Measurements from ENCODE around the gene MAN2B2.
"Not testable (repeated sequence)": the region's sequence is repeated elsewhere in the genome, so short reads cannot be mapped to it uniquely, and the experiment has no call there.

The MAN2B2 gene

DNA sequence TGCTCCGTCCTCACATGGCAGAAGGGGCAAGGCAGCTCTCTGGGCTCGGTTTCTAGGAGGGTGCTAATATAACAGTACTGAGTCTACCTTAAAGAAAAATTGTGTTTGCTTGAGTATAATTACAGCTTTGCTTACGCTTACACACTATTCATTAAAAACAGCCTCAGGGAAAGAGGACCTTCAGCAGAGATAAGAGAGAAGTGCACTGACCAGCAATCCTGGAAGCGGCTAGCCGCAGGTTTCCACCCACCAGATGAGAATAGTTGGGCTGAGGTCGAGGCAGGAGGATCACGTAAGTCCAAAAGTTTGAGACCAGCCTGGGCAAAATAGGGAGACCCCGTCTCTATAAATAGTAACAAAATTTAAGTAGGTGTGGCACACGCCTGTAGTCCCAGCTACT is 50.3 kb downstream of the MAN2B2 start:
- TF ChIP-seq, protein P1, sequence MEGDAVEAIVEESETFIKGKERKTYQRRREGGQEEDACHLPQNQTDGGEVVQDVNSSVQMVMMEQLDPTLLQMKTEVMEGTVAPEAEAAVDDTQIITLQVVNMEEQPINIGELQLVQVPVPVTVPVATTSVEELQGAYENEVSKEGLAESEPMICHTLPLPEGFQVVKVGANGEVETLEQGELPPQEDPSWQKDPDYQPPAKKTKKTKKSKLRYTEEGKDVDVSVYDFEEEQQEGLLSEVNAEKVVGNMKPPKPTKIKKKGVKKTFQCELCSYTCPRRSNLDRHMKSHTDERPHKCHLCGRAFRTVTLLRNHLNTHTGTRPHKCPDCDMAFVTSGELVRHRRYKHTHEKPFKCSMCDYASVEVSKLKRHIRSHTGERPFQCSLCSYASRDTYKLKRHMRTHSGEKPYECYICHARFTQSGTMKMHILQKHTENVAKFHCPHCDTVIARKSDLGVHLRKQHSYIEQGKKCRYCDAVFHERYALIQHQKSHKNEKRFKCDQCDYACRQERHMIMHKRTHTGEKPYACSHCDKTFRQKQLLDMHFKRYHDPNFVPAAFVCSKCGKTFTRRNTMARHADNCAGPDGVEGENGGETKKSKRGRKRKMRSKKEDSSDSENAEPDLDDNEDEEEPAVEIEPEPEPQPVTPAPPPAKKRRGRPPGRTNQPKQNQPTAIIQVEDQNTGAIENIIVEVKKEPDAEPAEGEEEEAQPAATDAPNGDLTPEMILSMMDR (IDR thresholded peaks at IDR 0.05; ENCODE audit: low read depth, low read length), result no peak

GRCh38 chr4:6626066-6626465 is 51.1 kb downstream of the MAN2B2 start:
- TF ChIP-seq, protein P1 (IDR thresholded peaks at IDR 0.05; ENCODE audit: low read depth, low read length), result no peak
- no peak overlapping the region for H3K4me3 ChIP-seq (ENCODE audit: low read depth, low read length)

More for the DNA sequence above, 50.3 kb downstream of the MAN2B2 start:
- no peak overlapping the region for H3K4me3 ChIP-seq (ENCODE audit: low read depth, low read length)

GRCh38 chr4:6627832-6628231 is 52.8 kb downstream of the MAN2B2 start:
- TF ChIP-seq, protein P1 (IDR thresholded peaks at IDR 0.05; ENCODE audit: low read depth, low read length), result no peak
- no peak overlapping the region for H3K4me3 ChIP-seq (ENCODE audit: low read depth, low read length)

DNA sequence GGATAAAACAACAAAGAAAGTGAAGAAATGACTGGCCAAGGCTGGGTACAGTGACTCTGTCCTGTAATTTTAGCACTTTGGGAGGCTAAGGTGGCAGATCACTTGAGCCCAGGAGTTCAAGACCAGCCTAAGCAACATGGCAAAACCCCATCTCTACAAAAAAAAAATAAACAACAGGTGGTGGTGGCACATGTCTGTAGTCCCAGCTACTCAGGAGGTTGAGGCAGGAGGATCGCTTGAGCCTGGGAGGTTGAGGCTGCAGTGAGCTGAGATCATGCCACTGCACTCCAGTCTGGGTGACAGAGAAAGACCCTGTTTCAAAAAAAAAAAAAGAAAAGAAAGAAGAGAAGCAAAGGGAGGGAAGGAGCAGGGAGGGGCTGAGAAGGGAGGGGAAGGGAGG is 53.5 kb downstream of the MAN2B2 start:
- H3K4me3 ChIP-seq (ENCODE audit: low read depth, low read length), result not testable (repeated sequence)

DNA sequence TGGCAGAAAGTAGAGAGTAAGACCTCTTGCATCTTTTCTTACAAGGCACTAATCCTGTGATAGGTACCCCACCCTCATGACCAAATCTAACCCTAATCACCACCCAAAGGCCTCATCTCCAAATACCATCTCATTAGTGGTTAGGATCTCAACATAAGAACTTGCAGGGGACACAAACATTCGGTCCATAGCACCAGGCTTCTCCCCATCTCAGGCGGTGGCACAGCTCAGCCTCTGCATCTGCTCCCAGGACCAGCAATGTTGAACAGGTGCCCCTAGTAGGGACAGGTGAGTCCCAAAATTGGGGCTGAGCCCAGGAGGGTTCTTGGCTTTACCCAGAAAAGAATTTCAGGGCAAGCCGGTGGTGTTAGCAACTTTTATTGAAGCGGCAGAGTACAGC is 57.1 kb downstream of the MAN2B2 start:
- H3K4me3 ChIP-seq (ENCODE audit: low read depth, low read length), result no peak overlapping the region
- TF ChIP-seq, protein P1 (IDR thresholded peaks at IDR 0.05; ENCODE audit: low read depth, low read length), result no peak

DNA sequence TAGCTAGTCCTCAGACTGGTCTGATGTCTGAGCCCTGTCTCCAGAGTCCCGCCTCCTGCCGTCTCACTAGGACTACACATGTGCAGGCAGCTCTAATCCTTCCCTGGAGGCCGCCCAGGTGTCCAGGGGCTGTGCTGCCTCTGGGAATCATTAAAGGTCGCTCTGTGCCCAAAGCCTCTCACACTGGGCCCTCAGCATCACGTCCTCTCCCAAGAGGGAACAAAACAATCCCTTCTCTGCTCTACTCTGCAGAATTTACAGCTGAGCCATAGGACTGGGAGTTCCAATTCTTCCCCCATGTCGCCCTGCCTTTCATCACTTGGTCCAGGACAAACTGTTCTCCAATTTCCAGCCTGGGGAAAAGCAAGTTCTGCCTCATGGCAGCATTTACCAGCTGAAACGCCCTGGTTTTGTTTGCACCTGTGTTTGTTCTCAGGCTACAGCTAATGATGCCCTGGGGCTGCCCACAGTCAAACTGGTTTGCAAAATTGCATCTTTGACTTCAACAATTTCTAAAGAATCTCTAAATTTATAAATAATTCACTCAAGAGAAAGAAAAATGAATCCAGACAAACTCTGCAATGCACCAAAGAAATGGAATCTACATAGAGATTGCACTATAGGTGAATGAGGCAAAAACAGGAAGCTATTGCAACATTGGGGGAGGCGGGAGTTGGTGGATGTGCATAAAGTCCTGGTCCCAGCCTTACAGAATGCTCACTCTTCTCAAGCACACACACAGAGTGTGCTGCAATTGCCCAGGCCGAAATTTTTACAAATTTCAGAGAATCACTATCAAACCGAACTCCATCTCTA is 58.3 kb downstream of the MAN2B2 start:
- H3K4me3 ChIP-seq (ENCODE audit: low read depth, low read length), result no peak overlapping the region
- TF ChIP-seq, protein P1 (IDR thresholded peaks at IDR 0.05; ENCODE audit: low read depth, low read length), result no peak

DNA sequence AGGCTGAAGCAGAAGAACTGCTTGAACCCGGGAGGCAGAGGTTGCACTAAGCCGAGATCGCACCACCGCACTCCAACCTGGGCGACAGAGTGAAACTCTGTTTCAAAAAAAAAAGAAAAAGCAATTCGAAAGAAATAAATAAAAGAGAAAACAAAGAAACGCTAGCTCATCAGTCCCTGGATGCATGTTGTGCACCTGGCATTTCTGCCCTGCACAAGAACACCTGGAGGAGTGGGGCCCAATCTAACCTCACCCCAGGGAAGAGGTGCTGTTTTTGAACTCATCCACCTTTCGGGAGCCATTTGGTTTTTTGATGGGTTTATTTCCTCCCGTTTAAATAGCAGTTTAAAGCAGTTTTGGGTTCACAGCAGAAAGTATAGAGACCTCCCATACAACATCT is 59.8 kb downstream of the MAN2B2 start:
- TF ChIP-seq, protein P1 (IDR thresholded peaks at IDR 0.05; ENCODE audit: low read depth, low read length), result no peak
- H3K4me3 ChIP-seq (ENCODE audit: low read depth, low read length), result no peak overlapping the region

Data from WI38 (cell line).